WTC11 (cell line): ENCODE data around the gene TCL1B. TPM values are rescaled to one million over a fixed set of nuclear protein-coding genes. Genes with fewer than 3 reads are reported as not detected.
A peak's percentile ranks its signal among the peaks of the same experiment; 100 is the strongest.

Experiments used
- ATAC-seq: fragments of 200-7000 bp; cut with Tn5 transposase; 2 replicates; pipeline ENCODE4 v1.10.0; 2021; ENCODE audit warnings: mild to moderate bottlenecking, moderate library complexity
- CTCF ChIA-PET: fragments of 300-600 bp; sonication (Branson Sonifier 250); formaldehyde crosslinking; loops from one replicate; lab custom pipeline; 2021; ENCODE audit warnings: antibody characterized with exemption; lab: Charles Lee
- POLR2A ChIA-PET: fragments of 350-600 bp; sonication (Branson Sonifier 250); formaldehyde crosslinking; loops from one replicate; lab custom pipeline; 2021; ENCODE audit warnings: antibody characterized with exemption; lab: Charles Lee
- DNase-seq: peaks from one replicate; pipeline ENCODE4 v3.0.0; 2021; ENCODE audit warnings: low spot score
- H3K27ac Mint-ChIP-seq: 2 replicates; pipeline ENCODE4 v1.8.0; 2021; ENCODE audit warnings: mixed read lengths
- H3K27me3 Mint-ChIP-seq: 2 replicates; pipeline ENCODE4 v1.8.0; 2021; ENCODE audit warnings: low read depth, mild to moderate bottlenecking, moderate library complexity, mixed read lengths
- H3K36me3 Mint-ChIP-seq: 2 replicates; pipeline ENCODE4 v1.8.0; 2021; ENCODE audit warnings: mixed read lengths
- H3K4me1 Mint-ChIP-seq: 2 replicates; pipeline ENCODE4 v1.8.0; 2022; ENCODE audit warnings: mixed read lengths
- H3K4me3 Mint-ChIP-seq: 2 replicates; pipeline ENCODE4 v1.8.0; 2021; ENCODE audit warnings: mild to moderate bottlenecking, moderate library complexity, mixed read lengths
- H3K9me3 Mint-ChIP-seq: 2 replicates; pipeline ENCODE4 v1.8.0; 2021; ENCODE audit warnings: mixed read lengths
- CREB1 ChIP-seq: sonication (generic); formaldehyde crosslinking; IDR thresholded peaks from 2 replicates; pipeline ENCODE4 v1.8.0; 2023; ENCODE audit warnings: mild to moderate bottlenecking, missing genetic modification reagents
- E2F1 ChIP-seq: sonication (generic); formaldehyde crosslinking; IDR thresholded peaks from 2 replicates; pipeline ENCODE4 v1.8.0; 2022; ENCODE audit warnings: mild to moderate bottlenecking, missing genetic modification reagents
- ELF4 ChIP-seq: sonication (generic); formaldehyde crosslinking; IDR thresholded peaks from 2 replicates; pipeline ENCODE4 v1.8.1; 2022; ENCODE audit warnings: low read depth, mild to moderate bottlenecking, moderate library complexity, missing genetic modification reagents
- FOXJ3 ChIP-seq: sonication (generic); formaldehyde crosslinking; IDR thresholded peaks from 2 replicates; pipeline ENCODE4 v1.9.0; 2021; ENCODE audit warnings: missing genetic modification reagents, mild to moderate bottlenecking, borderline replicate concordance
- GRHL2 ChIP-seq: fragments of 250-450 bp; sonication (Bioruptor Pico); IDR thresholded peaks from 2 replicates; pipeline ENCODE4 v1.8.0; 2022; ENCODE audit warnings: mild to moderate bottlenecking, moderate library complexity; ENCODE audit not compliant: insufficient replicate concordance, severe bottlenecking
- HMGA2 ChIP-seq: fragments of 250-450 bp; sonication (Bioruptor Pico); IDR thresholded peaks from 2 replicates; pipeline ENCODE4 v1.4.0; 2021; ENCODE audit warnings: mild to moderate bottlenecking, moderate library complexity
- KAT7 ChIP-seq: sonication (generic); formaldehyde crosslinking; IDR thresholded peaks from 2 replicates; pipeline ENCODE4 v1.8.1; 2023; ENCODE audit warnings: missing genetic modification reagents, mild to moderate bottlenecking, borderline replicate concordance
- MAX ChIP-seq: sonication (generic); formaldehyde crosslinking; IDR thresholded peaks from 2 replicates; pipeline ENCODE4 v1.8.0; 2022; ENCODE audit warnings: mild to moderate bottlenecking, missing genetic modification reagents
- MLX ChIP-seq: sonication (generic); formaldehyde crosslinking; IDR thresholded peaks from 2 replicates; pipeline ENCODE4 v1.8.1; 2023; ENCODE audit warnings: mild to moderate bottlenecking, missing genetic modification reagents, moderate library complexity
- MXD4 ChIP-seq: fragments of 250-450 bp; sonication (Bioruptor Pico); IDR thresholded peaks from 2 replicates; pipeline ENCODE4 v1.8.0; 2021; ENCODE audit warnings: mild to moderate bottlenecking, moderate library complexity, borderline replicate concordance
- NFE2L1 ChIP-seq: sonication (generic); formaldehyde crosslinking; IDR thresholded peaks from 2 replicates; pipeline ENCODE4 v1.8.1; 2023; ENCODE audit warnings: missing genetic modification reagents
- NR2C2 ChIP-seq: sonication (generic); formaldehyde crosslinking; IDR thresholded peaks from 2 replicates; pipeline ENCODE4 v1.8.0; 2022; ENCODE audit warnings: mild to moderate bottlenecking, missing genetic modification reagents
- USF2 ChIP-seq: sonication (generic); formaldehyde crosslinking; IDR thresholded peaks from 2 replicates; pipeline ENCODE4 v1.8.1; 2023; ENCODE audit warnings: mild to moderate bottlenecking, missing genetic modification reagents, moderate library complexity
- ZNF317 ChIP-seq: sonication (generic); formaldehyde crosslinking; IDR thresholded peaks from 2 replicates; pipeline ENCODE4 v1.8.1; 2023; ENCODE audit warnings: low read depth, mild to moderate bottlenecking, moderate library complexity, missing genetic modification reagents, borderline replicate concordance
- ZNF416 ChIP-seq: fragments of 250-450 bp; sonication (Bioruptor Pico); IDR thresholded peaks from 2 replicates; pipeline ENCODE4 v1.9.0; 2021; ENCODE audit warnings: mild to moderate bottlenecking, inconsistent platforms
- ZNF423 ChIP-seq: fragments of 250-450 bp; sonication (Bioruptor Pico); IDR thresholded peaks from 2 replicates; pipeline ENCODE4 v2.1.2; 2022; ENCODE audit warnings: mild to moderate bottlenecking, moderate library complexity
- ZNF532 ChIP-seq: fragments of 250-450 bp; sonication (Bioruptor Pico); IDR thresholded peaks from 2 replicates; pipeline ENCODE4 v1.9.0; 2021; ENCODE audit warnings: mild to moderate bottlenecking, borderline replicate concordance
- total RNA-seq: library from RNA; stranded (reverse); gene quantifications from 3 replicates; pipeline ENCODE4 v1.2.3, GENCODE V29; 2021
- TF ChIP-seq, protein P1 (sequence below): sonication (generic); formaldehyde crosslinking; IDR thresholded peaks from 2 replicates; pipeline ENCODE4 v1.8.0; 2023; ENCODE audit warnings: missing genetic modification reagents, mild to moderate bottlenecking, borderline replicate concordance

TCL1B gene
- total RNA-seq, 1 experiment from 2014 or later, result 5.7 TPM

- peaks cover 4% of the 10 kb centered on the region; the same call in 1 of the 2 replicates for H3K27me3 Mint-ChIP-seq
- ChIA-PET CTCF (no interaction called here), POLR2A (no interaction called here)
- H3K4me1 Mint-ChIP-seq, result peaks cover 53% of the 10 kb centered on the region
- H3K9me3 Mint-ChIP-seq, result no peaks in the 10 kb centered on the region
- ATAC-seq (no peak), DNase-seq (no peak)
- no peak for TF ChIP-seq NFE2L1
- no peak for TF ChIP-seq ELF4 (CRISPR knock-in tag)
- no peak for TF ChIP-seq NR2C2 (CRISPR knock-in tag)
- H3K36me3 Mint-ChIP-seq, result no peaks in the 10 kb centered on the region
- no peak overlapping the region for H3K27ac Mint-ChIP-seq
- H3K4me3 Mint-ChIP-seq, result no peak overlapping the region
These were observed 28.8 kb upstream of the TCL1B start for GRCh38 chr14:95657454-95657853.

DNA sequence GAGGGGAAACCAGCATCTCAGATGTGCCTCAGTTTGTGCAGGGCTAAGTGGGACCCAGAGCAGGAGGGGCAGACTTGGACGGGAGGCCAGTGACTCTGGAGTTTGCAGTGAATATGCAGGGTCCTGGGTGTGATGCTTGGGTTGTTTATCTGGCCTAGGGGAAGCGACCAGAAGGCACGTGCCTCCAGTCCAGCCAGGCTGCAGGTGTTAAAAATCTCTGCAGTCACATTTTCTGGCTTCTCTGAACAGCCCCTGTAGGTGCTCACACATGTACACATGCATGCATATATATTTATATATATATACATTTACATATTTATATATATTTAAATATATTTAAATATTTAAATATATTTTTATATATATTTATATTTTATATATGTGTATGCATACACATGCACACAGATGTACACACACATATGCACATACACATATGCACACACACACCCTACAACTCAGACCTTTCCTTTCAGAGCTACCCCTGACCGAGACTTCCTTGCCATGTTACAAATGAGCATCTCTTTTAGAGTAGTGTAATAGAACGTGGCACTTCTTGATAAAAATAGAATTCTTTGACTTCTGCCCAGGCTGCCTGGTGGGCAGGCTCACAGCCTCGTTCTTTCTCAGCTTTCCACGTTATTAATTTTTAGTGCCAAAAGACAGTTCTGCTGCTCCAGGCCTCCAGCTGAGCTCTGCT is 26.8 kb upstream of the TCL1B start:
- ChIA-PET POLR2A (no interaction called here), CTCF (interaction anchor here (0.6 to 1.3 kb wide), 3 partner anchors 15 to 24 kb away, joined by 3 to 4 read pairs (median 4); no protein-coding TSS in a partner anchor)
- Mint-ChIP-seq H3K27ac (no peak overlapping the region), H3K9me3 (no peaks in the 10 kb centered on the region), H3K36me3 (no peaks in the 10 kb centered on the region), H3K4me3 (no peak overlapping the region), H3K4me1 (peaks cover 43% of the 10 kb centered on the region), H3K27me3 (peaks cover 9% of the 10 kb centered on the region; the same call in 1 of the 2 replicates)
- no peak for DNase-seq
- no peak for ATAC-seq
- TF ChIP-seq MXD4 (CRISPR knock-in tag) (no peak), HMGA2 (CRISPR knock-in tag) (peak; percentile 54; the same call in 1 of the 2 replicates), MAX (CRISPR knock-in tag) (no peak), USF2 (CRISPR knock-in tag) (no peak), ZNF532 (CRISPR knock-in tag) (no peak), KAT7 (CRISPR knock-in tag) (no peak)
- TF ChIP-seq, protein P1, sequence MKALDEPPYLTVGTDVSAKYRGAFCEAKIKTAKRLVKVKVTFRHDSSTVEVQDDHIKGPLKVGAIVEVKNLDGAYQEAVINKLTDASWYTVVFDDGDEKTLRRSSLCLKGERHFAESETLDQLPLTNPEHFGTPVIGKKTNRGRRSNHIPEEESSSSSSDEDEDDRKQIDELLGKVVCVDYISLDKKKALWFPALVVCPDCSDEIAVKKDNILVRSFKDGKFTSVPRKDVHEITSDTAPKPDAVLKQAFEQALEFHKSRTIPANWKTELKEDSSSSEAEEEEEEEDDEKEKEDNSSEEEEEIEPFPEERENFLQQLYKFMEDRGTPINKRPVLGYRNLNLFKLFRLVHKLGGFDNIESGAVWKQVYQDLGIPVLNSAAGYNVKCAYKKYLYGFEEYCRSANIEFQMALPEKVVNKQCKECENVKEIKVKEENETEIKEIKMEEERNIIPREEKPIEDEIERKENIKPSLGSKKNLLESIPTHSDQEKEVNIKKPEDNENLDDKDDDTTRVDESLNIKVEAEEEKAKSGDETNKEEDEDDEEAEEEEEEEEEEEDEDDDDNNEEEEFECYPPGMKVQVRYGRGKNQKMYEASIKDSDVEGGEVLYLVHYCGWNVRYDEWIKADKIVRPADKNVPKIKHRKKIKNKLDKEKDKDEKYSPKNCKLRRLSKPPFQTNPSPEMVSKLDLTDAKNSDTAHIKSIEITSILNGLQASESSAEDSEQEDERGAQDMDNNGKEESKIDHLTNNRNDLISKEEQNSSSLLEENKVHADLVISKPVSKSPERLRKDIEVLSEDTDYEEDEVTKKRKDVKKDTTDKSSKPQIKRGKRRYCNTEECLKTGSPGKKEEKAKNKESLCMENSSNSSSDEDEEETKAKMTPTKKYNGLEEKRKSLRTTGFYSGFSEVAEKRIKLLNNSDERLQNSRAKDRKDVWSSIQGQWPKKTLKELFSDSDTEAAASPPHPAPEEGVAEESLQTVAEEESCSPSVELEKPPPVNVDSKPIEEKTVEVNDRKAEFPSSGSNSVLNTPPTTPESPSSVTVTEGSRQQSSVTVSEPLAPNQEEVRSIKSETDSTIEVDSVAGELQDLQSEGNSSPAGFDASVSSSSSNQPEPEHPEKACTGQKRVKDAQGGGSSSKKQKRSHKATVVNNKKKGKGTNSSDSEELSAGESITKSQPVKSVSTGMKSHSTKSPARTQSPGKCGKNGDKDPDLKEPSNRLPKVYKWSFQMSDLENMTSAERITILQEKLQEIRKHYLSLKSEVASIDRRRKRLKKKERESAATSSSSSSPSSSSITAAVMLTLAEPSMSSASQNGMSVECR, result no peak

DNA sequence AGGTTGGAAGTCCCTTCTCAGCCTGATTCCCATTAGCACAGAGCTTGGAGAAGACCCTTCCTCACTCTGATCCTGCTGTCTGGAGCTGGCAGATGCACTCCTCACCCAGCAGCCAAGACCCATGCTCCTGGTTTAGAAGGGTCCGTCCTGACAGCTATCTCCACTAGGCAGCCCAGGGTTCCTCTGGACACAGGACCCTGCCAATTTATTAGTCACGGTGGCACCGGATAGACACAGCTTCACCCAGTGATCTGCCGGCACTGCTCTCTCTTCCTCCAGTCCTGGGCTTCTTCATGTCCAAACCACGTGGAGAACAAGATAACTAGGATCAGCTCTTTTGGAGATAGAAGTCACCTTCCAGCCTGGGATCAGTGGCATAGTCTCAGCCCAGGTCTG is 26.2 kb upstream of the TCL1B start:
- DNase-seq (no peak), ATAC-seq (no peak)
- Mint-ChIP-seq H3K4me1 (peaks cover 39% of the 10 kb centered on the region), H3K36me3 (no peaks in the 10 kb centered on the region), H3K9me3 (no peaks in the 10 kb centered on the region), H3K27me3 (peaks cover 9% of the 10 kb centered on the region; the same call in 1 of the 2 replicates), H3K27ac (no peak overlapping the region), H3K4me3 (no peak overlapping the region)
- ChIA-PET POLR2A (no interaction called here), CTCF (interaction anchor here (1.0 to 1.3 kb wide), 2 partner anchors 16 to 24 kb away, joined by 3 to 4 read pairs; no protein-coding TSS in a partner anchor)
- TF ChIP-seq GRHL2 (CRISPR knock-in tag), result no peak
- no peak for TF ChIP-seq NR2C2 (CRISPR knock-in tag)
- no peak for TF ChIP-seq MLX
- TF ChIP-seq ZNF423 (CRISPR knock-in tag), result no peak
- TF ChIP-seq ZNF317 (CRISPR knock-in tag), result no peak
- TF ChIP-seq MXD4 (CRISPR knock-in tag), result no peak
- no peak for TF ChIP-seq CREB1 (CRISPR knock-in tag)
- no peak for TF ChIP-seq FOXJ3 (CRISPR knock-in tag)
- no peak for TF ChIP-seq ZNF416 (CRISPR knock-in tag)
- TF ChIP-seq E2F1 (CRISPR knock-in tag), result no peak
